Activated CD8-positive, alpha-beta memory T cell treated with anti-CD3 and anti-CD28 coated beads, Interleukin-2, amount 50 U/mL, for 4 hours (primary cell): ENCODE data around the gene SF3B1.
"Not testable (repeated sequence)": the region's sequence is repeated elsewhere in the genome, so short reads cannot be mapped to it uniquely, and the experiment has no call there.

Experiments
- DNase-seq: peaks from one replicate; pipeline ENCODE4 v3.0.0-alpha.2; 2020

Gene SF3B1

DNA sequence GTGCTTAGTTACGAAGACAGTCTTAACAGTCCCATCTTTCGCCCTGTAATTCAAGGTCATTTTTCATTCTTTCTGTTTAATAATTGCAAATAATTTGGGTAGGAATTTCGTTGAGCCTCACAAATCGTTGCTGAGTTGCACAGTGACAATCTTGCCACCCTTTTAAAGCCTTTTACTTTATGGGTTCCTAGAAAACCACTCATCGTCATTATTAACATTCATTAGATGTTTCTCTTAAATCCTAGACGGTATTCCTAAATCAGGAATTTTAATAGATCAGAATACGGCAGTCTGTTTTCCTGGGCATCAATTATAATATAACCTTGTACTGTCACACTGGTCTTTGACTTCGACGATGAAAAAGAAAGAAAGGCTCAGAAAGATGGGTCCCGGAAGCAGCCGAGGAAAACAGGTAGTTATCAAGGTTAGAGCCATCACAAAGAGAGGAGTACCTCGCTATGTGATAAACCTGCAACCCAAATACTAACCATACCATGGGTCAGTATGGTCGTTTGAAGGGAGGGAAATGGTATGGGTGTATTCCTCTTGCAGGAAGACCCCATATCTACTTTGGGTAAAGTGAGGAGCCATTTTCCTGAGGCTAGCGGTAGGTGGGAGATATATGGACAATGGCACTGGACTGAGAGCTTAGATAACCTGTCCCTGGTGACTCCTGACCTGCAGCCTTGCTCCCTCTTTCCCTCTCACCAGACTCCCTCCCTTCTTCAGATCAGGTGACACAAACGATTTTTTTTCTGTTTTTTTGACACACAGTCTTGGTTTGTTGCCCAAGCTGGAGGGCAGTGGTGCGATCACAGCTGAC is 981 bp upstream of the SF3B1 start:
- DNase-seq, result no peak

DNA sequence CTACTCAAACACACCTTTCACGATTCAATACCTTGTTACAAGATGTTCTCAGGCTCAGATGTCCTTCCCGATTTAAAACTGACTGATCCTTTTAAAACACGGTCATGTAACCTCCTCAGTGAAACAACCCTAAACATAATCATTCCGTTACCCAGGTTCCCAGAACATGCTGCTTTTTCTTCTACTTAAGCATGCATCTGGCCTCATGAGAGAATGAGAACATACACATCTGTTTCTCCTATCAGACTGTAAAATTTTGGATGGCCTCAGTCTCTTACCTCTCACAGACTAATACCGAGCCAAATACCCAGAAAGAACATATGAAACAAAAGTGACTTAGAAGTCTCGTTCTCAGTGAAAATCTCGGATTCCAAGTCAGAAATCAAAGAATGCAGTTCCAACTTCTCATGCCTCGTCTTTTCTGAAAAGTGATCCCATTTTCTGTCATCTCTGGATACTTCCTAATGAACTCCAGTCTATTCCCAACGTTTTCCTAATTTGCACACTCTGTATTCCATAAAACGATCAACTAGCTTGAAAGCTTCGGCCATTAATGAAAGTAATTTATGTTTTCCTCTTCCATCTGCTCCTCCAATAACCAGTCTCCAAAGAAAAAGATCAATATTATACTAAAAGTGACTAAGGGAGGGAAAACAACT is 919 bp downstream of the SF3B1 start:
- no peak for DNase-seq

GRCh38 chr2:197432527-197432926 is 2.3 kb downstream of the SF3B1 start:
- not testable (repeated sequence) for DNase-seq

DNA sequence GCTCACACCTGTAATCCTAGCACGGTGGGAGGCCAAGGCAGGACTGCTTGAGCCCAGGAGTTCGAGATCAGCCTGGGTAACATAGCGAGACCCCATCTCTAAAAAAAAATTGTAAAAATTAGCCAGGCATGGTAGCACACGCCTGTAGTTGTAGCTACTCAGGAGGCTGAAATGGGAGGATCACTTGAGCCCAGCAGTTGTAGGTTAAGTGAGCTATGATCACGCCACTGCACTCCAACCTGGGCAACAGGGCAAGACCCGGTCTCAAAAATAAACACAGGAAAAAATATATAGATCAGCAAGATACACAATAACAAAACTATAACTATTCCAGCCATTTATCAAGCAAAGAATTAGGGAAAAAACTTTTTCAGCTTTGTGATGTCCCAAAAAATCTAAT is 3.0 kb downstream of the SF3B1 start:
- DNase-seq, result no peak

- DNase-seq, result no peak
Measured at GRCh38 chr2:197427986-197428385, 6.8 kb downstream of the SF3B1 start.

- no peak for DNase-seq
Measured at GRCh38 chr2:197426723-197427603, 7.9 kb downstream of the SF3B1 start.

GRCh38 chr2:197425550-197425949 is 9.3 kb downstream of the SF3B1 start:
- DNase-seq, result no peak

GRCh38 chr2:197423307-197423706 is 11.5 kb downstream of the SF3B1 start:
- no peak for DNase-seq

DNA sequence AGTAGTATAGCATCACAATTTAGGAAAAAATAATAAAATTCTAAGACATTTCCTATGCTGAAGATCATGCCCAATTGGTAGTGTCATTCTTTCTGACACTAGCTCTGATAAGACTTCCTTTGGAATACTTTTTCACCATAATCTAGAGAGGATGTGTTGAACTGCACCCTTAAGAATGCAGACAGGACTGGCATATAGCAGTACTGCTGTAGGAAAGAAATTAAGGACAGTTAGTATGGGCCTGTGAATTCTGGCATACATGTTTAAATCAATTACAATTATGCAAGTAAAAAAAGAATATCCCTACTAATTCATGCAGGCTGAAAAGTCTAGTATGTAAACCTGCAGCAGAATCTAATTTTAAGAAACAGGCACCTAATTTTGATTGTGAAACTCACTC is 15.4 kb downstream of the SF3B1 start:
- no peak for DNase-seq

- no peak for DNase-seq
Measured at GRCh38 chr2:197416268-197416667, 18.6 kb downstream of the SF3B1 start.

DNA sequence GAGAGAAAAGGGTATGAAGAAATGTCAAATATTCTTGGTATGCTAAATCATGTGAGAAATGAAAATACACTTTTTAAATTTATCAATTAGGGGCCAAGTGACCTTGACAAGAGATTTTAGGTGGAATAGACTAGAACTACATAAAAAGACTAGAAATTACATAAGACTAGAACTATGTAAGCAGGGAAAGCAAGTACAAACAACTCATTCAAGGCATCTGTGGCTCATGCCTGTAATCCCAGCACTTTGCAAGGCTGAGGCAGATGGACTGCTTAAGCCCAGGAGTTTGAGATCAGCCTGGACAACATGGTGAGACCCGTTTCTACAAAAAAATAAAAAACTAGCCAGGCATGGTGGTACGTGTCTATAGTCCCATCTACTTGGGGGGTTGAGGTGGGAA is 20.3 kb downstream of the SF3B1 start:
- DNase-seq, result no peak

DNA sequence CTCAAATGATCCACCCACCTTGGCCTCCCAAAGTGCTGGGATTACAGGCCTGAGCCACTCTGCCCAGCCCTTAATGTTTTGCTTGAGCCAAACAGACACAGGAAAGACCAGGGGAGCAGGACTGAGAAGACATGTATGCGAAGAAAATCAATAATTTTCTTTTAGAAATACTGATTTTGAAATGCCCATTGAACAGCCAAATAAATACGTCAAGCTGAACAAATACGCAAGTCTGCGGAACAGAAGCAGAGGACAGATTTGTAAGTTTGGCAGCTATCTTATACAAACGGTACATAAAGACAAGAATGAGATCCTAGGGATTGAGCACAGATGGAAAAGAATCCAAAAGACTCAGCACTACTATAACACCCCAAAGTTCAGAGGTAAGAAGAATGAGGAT is 20.8 kb downstream of the SF3B1 start:
- DNase-seq, result no peak

DNA sequence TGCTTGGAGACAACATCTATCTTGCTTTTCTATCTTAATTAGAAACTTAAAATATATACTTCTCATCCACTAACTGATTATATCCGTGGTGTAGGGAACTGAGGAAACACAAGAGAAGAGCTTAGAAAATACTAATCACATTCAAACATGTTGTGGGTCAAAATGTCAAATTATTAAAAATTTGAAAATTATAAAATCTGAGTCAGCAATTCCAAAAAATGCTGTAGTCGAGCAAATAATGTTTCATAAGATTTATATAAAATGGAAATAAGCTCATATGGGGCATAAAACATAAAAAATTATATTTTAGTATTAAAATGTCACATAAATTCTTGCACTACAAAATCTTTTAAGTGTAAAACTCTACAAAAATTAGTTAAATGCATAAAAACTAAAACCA is 29.2 kb downstream of the SF3B1 start:
- no peak for DNase-seq

- no peak for DNase-seq
Measured at GRCh38 chr2:197399887-197400540, 34.8 kb downstream of the SF3B1 start.

GRCh38 chr2:197398913-197399312 is 35.9 kb downstream of the SF3B1 start:
- DNase-seq, result no peak

DNA sequence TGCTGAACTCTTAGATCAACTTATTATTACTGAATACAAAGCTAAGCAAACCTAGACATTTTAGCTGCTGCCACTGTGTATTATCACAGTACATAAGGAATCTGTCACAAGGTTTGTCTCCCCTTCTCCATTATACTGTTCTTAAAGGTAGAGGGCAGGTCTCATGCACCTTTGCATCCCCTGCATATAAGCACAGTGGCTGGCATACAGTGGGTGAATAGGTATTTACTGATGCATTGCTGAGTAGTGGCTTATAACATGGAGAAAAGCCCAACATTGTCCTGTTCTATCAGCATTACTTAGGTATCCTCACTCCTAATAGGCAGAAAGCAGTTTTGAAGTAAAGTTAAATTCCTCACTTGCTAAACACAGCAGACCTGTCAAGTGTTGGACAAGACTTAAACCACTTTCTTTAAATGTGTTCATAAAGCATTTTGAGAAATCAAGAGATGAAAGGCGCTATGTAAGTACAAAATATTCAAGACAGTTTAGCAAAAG is 43.6 kb downstream of the SF3B1 start:
- no peak for DNase-seq

DNA sequence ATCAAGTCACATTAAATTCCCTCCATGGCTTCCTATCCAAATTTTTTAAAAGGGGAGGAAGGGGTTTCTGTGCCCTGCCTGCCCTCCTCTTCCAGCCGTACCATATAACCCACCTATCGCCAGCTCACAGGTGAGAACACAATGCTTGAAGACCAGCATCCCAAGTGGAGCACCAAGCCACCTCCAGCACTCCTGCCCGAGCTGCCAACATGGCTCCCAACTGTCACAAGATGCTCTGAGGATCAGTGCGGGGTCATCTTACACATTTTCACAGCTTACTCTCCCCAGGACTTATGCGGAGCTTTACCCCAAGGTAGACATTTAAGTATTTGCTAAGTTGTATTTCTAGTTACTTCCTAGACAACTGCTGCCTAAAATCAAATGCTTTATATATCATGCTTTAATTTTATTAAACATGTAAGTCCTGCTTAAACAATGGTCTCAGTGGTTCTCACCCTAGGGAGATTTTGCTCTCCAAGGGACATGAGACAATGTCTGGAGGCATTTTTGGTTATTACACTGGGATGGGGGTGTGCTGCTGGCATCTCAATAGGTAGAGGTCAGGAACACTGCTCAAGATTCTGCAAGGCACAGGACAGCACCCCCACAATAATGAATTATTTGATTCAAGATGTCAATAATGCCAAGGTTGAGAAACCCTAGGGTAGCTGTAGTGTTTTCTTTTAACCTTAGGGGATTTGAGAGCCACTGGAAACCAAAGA is 45.8 kb downstream of the SF3B1 start:
- DNase-seq, result no peak

- no peak for DNase-seq
Measured at GRCh38 chr2:197387179-197387578, 47.6 kb downstream of the SF3B1 start.

DNA sequence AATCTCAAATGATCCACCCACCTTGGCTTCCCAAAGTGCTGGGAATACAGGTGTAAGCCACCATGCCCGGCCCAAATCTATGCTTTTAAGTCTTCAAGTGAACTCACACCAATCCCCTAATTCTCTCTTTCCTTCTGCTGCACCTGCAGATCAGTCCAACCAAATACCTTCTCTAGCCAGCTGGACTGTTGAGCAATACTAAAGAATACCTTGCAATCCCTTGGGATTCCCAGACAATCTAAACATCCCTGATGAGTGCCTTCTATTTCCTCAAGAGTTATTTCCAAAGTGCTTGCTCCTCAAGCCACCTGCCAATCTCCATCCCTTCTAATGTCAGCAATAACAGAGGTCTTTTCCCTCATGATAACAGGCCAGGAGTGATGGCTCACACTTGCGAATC is 48.6 kb downstream of the SF3B1 start:
- no peak for DNase-seq

DNA sequence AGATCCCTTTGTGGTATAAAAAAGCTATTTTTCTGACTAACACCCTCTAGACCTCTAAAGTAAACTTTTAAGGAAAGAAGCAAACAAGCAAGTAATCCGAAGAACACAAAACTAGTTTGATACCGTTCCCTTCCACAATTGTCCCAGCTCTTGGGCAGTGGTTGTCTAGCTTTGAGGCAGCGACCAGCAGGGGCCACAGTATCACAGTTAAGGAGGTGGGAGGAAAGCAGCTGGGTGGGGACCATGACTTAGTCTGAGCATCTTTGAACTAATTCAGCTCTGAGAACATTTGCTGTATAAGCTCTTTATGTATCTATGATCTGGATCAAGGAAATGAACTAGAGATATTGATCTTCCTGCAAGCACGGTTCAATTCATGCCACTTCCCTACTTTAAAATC is 51.0 kb downstream of the SF3B1 start:
- DNase-seq, result no peak

- no peak for DNase-seq
Measured at GRCh38 chr2:197381641-197382040, 53.2 kb downstream of the SF3B1 start.

DNA sequence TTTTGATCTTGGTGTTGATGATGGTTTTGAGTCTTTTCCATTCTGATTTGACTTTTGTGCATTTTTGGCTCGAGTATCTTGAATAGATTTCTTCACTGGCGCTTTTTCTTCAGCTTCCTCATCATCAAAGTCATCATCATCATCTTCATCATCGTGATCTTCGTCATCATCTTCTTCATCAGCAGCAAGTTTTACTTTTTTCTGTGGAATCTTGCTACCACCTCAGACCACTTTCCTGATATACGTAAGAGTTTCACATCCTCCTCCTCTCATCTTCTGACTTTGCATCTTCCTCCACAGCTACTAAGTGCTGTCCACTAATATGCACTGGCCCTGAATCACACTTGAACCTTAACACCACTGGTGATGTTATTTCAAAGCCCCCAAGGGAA is 54.9 kb downstream of the SF3B1 start:
- DNase-seq, result not testable (repeated sequence)
